Panc1 (cell line): ENCODE data around the gene ASTN2.

Experiments
- CTCF ChIP-seq: fragments of 450-650 bp; IDR thresholded peaks from 2 replicates; pipeline ENCODE4 v1.5.1; 2017; ENCODE audit warnings: mild to moderate bottlenecking
- POLR2AphosphoS5 ChIP-seq: IDR thresholded peaks from 2 replicates; pipeline ENCODE4 v1.6.1; 2012; ENCODE audit warnings: mild to moderate bottlenecking, low read depth, low read length, moderate library complexity
- TCF7L2 ChIP-seq: IDR thresholded peaks from 2 replicates; pipeline ENCODE4 v1.6.1; 2011; ENCODE audit warnings: mild to moderate bottlenecking, low read depth, low read length, inconsistent platforms
- TF ChIP-seq, protein P1 (sequence below), 2 experiments: IDR thresholded peaks; 2 replicates each; pipeline ENCODE4 v1.6.1; 2011 to 2012; ENCODE audit warnings: low read depth in 2 of 2, control low read depth in 1 of 2, low read length in 1 of 2, mild to moderate bottlenecking in 1 of 2, moderate library complexity in 1 of 2; ENCODE audit not compliant: insufficient read depth in 1 of 2

GRCh38 chr9:116816484-116816883, 598.4 kb downstream of the ASTN2 start:
- TF ChIP-seq CTCF, result no peak
- TF ChIP-seq, protein P1, sequence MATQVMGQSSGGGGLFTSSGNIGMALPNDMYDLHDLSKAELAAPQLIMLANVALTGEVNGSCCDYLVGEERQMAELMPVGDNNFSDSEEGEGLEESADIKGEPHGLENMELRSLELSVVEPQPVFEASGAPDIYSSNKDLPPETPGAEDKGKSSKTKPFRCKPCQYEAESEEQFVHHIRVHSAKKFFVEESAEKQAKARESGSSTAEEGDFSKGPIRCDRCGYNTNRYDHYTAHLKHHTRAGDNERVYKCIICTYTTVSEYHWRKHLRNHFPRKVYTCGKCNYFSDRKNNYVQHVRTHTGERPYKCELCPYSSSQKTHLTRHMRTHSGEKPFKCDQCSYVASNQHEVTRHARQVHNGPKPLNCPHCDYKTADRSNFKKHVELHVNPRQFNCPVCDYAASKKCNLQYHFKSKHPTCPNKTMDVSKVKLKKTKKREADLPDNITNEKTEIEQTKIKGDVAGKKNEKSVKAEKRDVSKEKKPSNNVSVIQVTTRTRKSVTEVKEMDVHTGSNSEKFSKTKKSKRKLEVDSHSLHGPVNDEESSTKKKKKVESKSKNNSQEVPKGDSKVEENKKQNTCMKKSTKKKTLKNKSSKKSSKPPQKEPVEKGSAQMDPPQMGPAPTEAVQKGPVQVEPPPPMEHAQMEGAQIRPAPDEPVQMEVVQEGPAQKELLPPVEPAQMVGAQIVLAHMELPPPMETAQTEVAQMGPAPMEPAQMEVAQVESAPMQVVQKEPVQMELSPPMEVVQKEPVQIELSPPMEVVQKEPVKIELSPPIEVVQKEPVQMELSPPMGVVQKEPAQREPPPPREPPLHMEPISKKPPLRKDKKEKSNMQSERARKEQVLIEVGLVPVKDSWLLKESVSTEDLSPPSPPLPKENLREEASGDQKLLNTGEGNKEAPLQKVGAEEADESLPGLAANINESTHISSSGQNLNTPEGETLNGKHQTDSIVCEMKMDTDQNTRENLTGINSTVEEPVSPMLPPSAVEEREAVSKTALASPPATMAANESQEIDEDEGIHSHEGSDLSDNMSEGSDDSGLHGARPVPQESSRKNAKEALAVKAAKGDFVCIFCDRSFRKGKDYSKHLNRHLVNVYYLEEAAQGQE (IDR thresholded peaks at IDR 0.05; ENCODE audit: insufficient read depth in 1 of 2, low read depth in 2 of 2, low read length in 1 of 2), result no peak
- TF ChIP-seq TCF7L2, result no peak
- no peak for TF ChIP-seq POLR2AphosphoS5
